Stimulated activated CD8-positive, alpha-beta memory T cell treated with anti-CD3 and anti-CD28 coated beads, Interleukin-4, amount 100 ng/mL, for 48 hours (primary cell): ENCODE results near the gene SLC13A1.

Experiments used
- DNase-seq: peaks from one replicate; pipeline ENCODE4 v3.0.0-alpha.2; 2020

SLC13A1 gene

DNA sequence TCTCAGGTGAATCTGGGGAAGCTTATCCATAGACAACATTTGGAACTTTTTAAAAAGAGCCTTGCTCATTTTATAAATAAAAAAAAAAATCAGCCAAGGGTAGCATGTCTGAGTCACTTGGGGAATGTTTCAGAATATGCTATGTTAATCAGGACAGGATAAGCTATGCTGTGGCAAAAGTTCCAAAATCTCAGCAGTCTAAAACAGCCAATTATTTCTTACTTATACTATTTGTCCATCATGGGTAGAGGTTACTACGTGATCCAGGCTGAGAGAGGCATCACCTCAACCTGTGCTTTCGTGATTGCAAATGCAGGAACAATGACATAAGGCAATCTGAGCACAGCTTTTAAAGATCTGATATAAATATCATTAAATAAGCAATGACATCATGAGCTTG is 6.5 kb downstream of the SLC13A1 start:
- DNase-seq, result no peak

DNA sequence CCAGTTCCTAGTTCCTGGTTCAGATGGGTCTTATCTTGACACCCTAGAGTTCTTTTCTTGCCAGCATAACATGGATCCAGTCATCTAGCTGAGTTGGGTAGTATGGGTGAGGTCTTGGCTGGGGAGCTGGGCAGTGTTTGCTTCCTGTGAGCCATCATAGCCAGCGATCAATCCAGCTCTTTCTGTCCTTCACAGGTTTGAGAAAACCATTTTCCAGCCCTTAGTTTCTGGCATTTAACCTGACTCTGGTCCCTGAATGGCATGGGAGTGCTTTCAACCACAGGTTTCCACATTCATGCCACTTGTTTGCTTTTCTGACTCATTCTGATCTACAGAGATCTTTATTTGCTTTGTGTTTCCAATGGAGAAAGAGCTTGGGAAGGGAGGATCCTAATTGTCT is 8.6 kb downstream of the SLC13A1 start:
- DNase-seq, result no peak

DNA sequence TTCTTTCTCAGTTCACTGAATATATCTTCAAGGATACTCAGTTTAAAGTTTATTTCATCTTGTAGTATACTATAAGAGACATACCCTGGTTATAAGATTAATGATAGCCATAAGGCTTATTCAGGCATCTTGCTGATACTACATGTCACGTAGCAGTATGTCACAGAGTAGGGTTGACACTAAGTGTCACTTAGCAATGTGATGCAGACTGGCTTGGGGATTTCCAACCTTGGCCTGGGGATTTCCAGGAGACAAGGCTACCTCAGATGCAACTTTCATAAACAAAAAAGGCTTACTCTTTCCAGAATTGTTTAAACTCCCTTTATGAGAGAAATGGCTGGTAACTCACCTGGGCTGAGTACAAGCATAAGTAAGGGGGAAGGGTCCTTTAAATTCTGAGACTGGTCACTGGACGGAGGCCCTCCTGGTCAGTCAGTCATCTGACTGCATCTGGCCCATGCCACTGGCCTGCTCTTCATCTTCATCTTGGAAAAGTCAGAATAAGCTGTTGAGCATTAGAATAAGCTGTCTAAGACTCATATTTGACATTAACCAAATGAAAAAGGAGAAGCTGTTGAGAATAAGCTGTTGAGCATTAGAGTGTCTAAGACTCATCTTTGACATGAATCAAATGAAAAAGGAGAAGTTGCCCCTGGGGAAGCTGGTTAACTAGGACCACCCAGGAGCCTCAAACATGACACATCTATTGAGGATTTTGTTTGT is 9.5 kb downstream of the SLC13A1 start:
- DNase-seq, result peak; percentile 23

DNA sequence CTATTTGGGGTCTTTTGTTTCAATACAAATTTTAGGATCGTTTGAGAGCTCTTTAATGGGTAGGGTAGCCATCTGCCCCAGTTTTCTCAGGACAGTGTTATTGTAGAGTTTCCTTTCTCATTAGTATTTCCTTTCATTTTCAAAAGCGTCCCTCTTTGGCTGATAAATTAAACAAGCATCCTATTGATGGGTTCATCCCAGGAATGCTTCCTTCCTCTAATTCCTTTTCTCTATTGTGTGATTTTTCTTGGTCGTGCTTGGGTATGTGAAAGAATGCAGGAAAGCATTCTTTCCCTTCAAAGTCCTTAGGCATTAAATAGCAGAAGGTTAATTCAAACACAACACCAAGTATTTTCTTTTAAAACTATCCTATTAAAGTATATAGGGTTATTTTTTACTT is 14.0 kb downstream of the SLC13A1 start:
- DNase-seq, result no peak

DNA sequence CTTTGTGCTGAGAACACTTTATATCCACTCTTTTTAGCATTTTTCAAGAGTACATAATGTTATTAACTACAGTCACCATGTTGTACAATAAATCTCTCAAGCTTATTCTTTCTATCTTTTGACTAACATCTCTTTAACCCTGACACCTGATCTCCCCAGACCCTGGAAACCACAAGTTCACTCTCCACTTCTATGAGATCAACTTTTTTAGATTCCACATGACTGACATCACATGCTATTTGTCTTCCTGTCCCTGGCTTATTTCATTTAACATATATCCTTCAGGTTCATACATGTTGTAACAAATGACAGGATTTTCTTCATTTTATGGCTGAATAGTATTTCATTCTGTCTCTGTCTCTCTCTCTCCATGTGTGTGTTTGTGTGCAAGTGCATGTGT is 15.5 kb downstream of the SLC13A1 start:
- no peak for DNase-seq

DNA sequence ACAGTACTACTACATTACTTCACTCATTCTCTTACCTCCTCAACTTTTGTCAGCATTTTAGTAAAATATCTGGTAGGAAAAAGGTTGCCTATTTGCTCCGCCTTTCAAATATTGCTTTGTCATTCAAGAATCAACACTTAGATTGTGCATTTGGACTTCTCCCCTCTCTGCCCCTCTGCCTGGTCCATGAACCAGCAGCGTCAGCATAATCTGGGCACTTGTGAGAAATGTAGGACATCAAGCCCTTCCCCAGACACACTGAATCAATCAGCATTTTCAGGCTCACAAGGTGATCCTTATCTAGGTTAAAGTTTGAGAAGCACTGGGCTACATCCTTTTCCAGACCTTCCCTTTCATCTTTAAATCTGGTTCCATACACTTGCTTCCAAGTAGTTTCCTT is 16.3 kb downstream of the SLC13A1 start:
- no peak for DNase-seq

DNA sequence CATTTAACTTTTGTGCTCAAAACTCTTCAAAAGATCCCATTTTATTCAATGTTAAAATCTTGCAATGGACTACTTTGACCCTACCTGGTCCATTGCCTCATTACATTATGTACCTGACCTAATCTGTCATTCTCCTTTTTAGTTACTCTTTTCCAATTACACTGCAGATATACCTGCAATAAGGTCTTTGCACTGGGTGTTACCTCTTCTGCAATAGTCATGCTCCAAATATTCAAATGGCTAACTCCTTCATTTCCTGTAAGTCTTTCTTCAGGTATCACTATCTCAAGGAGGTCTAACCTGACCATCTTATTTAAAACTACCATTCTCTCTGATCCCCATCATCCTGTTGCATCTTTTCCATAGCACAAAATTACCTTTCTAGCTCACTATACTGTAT is 22.3 kb downstream of the SLC13A1 start:
- no peak for DNase-seq

DNA sequence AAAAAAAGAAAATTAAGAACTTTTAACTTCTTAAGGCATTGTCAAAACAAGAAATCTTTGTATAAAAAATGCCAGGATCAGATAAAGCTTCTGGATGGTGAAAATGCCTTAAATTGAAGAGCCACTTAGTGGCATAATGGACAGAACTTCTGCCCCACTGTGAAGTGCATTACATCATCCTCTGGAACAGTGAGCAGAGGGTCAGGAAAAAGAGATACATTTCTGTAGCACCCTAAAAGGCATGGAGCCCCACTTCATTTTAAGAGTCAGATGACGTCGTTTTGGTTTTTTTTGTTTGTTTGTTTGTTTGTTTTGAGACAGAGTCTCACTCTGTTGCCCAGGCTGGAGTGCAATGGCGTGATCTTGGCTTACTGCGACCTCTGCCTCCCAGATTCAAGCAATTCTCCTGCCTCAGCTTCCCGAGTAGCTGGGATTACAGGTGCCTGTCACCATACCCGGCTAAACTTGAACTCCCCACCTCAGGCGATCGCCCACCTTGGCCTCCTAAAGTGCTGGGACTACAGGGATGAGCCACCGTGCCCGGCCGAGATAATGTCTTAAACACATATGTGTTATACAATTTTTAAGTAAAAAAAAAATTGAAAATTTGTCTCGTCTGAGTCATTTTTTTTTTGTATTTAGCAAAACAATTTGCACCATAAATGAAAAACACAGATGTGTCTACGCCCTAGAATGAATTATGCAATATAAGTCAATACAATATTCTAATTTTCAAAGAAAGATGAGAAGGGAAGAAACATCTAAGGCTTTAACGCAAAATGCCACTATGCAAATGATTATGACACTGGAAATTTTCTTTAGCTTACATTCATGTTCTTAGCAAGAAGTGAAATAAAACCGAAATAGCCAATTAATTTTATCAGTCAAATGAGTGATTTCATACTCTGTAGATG is 29.2 kb downstream of the SLC13A1 start:
- DNase-seq, result no peak

DNA sequence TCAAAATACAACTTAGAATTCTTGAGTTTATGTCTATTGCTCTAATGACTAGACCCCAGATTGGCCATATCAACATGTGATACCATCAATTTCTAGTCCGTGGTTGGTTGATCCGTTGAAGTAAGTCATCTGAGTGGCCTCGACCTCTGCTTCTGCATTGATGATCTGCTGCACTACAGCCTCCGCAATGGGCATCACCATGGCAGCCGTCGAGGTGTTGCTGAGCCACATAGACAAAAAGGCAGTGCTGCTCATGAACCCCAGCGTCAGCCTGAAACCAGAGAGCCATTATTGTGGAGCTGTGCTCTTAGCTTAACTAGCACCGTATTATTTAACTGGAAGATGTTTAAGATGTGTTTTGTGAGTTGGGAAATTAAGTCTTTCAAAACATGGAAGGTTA is 30.7 kb downstream of the SLC13A1 start:
- no peak for DNase-seq

DNA sequence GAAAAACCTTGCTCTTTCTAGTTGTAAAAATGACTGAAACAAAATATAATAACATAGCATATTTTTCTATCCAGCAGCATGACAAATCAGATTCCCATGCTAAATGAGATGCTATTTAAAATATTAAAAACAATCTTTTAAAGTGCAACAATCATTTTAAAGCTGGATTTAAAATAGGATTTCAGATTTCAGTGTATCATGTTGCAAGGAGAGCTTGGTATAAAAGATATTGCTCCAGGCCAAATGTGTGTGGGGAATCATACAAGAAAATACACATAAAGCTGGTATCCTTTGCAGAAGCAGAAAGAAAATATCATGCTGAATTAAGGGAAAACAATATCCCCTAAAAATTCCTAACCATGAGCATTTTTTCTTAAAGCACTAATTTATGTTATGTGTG is 42.2 kb downstream of the SLC13A1 start:
- DNase-seq, result no peak

DNA sequence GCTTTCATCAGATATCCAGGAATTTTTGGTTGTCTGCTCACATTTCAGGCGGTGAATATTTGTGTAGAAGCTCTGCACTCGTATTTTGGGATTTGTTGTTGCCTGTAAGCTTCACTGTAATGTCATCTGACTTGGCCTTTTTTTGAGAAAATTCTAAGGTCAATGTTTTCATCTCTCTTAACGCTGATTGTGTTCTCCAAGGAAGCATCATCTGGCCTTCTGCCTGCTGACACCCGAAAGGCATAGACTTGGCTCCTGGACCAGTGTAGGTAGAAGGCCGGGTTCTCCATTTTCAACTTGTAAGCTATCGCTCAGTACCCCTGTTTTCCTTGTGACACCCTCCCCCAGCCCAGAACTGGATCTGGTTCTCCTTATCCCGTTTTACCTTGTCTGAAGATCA is 44.2 kb downstream of the SLC13A1 start:
- DNase-seq, result no peak

DNA sequence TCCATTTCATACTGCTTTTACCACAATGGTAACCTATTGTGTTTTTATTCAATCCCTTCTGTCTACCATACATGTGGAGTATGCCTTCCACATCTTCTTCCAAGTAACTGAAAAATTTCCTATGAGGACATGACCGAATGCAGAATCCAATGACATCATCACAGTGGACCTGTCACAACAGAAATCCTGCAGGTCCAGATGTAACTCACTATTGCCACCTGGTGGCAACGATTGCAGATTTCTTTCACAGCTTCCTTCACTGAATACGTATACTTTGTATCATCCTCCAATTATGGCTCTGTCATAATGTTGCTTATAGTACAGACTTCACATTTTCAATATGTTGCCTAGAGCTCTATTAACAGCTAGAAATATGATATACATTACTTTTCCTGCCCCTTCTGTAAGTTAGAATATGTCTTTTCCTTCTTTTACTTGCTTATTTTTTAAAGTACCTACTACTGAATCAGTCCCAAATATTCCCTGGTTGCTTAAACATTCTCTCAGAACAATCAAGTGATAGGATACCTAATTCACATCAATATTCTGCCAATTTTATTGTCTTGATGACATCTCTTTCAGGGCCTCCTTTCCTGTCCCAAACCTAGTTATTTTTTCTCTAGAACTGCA is 45.4 kb downstream of the SLC13A1 start:
- DNase-seq, result peak; percentile 69

DNA sequence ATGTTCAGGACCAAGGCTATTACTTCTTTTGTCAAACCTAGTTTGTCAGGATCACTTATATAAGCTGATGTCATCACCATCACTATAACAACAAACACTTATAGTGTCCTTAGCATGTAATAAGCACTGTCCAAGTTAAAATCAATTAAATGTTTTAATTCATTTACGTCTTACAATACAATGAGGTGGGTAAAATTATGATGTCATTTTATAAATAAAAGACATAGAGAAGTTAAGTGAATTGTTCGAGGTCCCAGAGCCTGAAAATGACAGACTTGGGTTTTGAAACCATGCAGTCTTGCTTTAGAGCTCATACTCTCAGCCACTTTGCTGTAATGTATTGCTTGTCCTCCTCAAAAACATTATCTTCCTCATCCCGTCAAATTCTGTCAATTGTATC is 48.3 kb downstream of the SLC13A1 start:
- no peak for DNase-seq

DNA sequence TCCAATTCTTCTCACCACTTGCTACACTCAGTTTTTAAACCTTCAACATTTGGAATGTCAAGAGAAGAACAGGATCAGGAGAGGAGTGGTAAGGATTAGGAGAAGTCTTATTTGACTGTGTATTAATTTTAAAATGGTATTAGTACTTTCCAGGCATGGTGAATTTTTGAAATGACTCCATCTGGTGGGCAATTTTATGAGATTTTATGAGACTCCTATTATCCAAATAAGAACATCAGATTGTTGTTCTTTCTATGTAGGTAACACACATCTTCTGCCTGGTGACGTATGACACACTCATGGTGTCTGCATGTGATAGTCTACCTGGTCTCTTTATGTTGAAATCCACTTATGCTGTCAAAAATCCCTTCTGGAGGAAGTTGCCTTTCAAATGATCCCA is 51.0 kb downstream of the SLC13A1 start:
- DNase-seq, result no peak

DNA sequence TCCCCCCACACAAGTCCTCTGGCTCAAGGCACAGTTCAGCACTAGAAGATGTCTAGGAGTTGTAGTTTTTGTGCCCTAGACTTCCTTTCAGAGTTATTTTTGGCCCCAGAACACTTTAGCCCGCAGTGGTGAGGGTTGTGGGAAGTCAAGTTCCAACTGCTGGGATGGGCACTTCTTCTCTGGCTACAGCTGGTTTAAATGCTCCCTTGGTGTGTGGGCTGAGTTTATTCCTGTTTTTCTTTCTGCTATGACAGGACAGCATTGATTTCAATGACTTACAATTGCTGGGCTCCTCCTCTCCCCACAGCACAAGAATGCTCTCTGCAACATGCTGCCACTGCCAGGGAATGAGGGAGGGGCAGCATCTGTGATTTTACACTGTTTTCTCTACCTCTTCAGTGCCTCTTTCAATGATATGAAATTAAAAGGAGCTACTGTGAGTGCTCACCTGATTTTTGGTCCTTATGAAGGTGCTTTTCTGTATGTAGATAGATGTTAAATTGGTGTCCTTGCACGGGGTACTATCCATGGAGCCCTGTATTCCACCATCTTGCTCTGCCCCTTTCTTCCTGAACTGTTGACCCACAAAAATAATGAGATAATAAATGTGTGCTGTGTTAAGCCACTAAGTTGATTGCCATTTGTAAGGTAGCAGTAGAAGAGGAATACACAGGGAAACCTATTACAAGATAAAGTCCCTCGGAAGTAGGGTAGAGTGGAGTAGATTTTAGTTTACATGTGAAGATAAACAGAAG is 56.3 kb downstream of the SLC13A1 start:
- no peak for DNase-seq

DNA sequence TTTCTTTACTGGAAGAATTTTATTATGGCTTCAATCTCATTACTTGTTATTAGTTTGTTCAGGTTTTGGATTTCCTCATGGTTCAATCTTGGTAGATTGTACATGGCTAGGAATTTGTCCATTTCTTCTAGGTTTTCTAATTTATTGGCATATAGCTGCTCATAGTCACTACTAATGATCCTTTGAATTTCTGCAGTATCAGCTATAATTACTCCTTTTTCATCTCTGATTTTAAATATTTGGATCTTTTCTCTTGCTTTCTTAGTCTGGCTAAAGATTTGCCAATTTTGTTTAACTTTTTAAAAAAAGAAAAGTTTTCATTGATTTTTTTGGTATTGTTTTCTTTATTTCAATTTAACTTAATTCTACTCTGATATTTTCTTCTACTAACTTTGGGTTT is 59.2 kb downstream of the SLC13A1 start:
- DNase-seq, result no peak

DNA sequence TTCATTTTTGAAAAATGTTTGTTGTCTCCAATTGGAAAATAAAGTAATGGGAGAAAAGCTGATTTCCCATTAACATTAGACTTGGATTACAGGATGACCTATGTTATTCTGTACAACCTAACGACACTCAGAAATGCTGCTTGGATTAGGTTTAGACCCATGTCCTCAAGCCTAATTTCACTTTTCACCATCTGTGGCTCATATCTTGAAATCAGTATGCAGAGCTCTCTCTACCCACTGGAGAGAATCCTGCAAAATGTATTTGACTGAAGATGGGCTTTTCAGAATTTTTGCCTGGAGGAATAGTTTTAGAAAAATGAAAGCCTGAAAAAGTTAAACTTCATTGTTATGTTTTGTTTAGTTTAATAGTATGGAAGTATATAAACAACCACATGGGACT is 63.8 kb downstream of the SLC13A1 start:
- DNase-seq, result no peak

DNA sequence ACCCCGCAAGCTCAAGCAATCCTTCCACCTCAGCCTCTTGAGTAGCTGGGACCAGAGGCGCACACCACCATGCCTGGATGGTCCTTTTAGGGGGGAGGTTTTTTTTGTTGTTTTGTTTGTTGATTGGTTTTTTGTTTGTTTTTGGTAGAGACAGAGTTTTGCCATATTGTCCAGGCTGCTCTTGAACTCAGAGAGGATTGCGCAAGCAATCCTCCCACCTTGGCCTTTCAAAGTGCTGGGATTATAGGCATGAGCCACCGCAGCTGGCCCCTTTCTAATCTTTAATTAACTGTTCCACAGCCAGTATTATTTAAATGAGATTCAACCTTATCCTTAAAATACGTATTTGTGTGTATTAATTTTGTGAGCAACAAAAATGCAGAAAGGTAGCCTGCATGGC is 65.8 kb downstream of the SLC13A1 start:
- no peak for DNase-seq

DNA sequence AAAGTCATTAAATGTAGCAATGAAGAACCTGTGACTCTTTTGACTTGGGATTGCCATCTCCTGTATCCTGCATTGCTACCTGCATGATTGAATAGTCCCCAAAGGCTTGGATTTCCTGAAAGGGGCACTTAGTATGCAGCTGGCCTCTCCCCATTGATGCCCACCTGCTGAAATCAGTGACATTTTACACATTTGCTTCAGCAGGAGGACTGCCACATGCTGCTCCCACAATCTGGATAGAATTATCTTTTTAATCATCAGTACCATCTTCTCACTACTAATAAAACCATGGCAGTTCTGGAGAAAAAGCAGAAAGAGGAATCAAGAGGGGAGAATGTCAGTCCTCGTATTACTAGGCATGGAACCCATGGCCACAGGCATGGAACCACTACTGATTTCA is 67.8 kb downstream of the SLC13A1 start:
- no peak for DNase-seq

DNA sequence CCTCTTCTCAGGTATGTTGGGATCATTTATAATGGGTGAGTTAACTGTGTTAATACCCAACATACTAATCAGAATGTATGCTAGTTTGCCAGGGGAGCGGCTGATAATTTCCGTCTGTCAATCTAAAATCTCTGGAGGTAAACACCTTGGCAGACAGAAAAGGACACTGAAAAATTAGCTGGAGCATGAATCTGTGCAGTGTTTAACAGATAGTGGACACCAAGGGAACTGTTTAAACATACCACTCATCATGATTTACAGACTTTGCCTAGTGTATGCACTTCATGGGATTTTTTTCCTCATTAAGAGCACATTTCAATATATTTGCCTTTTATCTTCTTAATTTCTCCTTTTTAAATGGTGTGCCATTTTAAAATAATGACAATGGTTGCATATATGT is 68.2 kb downstream of the SLC13A1 start:
- DNase-seq, result no peak

DNA sequence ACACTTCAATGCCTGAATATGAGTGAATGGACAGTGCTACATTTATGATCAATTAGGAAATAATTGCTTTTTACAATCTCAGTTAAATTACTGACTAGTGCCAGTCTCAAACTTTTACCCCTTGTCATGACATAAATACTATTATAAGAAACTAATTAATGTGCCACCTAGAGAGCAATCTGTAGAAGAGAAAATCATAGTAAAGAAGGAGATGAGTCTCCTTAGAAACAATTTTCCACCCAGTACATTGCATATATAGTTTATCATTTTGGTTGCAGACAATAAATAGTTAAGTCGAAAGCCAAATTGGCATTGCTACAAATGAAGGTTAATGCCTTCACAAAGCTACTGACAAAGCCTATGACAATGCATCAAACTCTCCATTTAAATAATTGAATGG is 68.6 kb downstream of the SLC13A1 start:
- DNase-seq, result no peak

DNA sequence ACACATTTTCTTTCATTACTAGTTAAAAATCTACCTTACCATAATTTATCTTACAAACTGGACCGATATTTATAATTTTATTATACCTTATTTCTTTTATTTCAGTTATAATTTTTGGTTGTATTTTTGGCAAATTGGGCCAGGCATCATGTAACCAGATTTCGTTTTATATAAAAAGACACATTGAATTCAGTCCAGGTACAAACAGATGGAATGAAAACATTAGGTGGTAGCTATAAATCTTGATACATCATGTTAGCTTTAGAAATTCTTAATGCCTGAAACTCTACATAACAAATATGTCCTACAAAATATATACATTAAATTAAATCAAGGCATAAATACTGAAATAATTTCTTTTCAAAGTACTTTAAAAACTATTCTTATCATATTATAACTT is 73.1 kb downstream of the SLC13A1 start:
- no peak for DNase-seq

DNA sequence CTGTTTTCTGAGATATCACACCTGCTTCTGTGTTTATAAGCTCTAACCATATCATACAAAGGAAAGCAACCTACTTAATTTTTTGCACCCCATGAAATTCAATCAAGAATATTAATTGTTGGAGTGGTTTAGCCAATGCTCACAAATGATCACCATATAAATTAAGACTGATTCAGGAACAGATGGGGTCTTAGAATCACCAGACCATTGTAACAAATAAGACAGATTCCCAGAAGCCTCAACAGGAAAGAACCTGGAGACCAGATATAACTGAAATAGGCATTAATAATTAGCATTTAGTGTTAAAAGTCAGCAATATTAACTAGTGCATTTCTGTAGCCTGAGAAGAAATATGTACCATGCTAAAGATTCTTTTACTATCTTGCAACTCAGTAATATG is 73.6 kb downstream of the SLC13A1 start:
- no peak for DNase-seq
